HPDE6-E6E7 (cell line): ENCODE measurements around the gene ZBTB45.
"Not testable (repeated sequence)": the region's sequence is repeated elsewhere in the genome, so short reads cannot be mapped to it uniquely, and the experiment has no call there.

ENCODE experiments used
- DNase-seq: peaks from one replicate; pipeline ENCODE4 v3.0.0; 2011; ENCODE audit warnings: missing footprints; ENCODE audit errors: extremely low spot score

Gene ZBTB45

GRCh38 chr19:58474997-58475713, 44.5 kb downstream of the ZBTB45 start:
- DNase-seq: no peak

- DNase-seq: no peak
Measured at GRCh38 chr19:58474291-58474996, 45.2 kb downstream of the ZBTB45 start.

GRCh38 chr19:58473775-58474174, 45.8 kb downstream of the ZBTB45 start:
- DNase-seq: no peak

- no peak for DNase-seq
Measured at GRCh38 chr19:58471736-58472135, 47.9 kb downstream of the ZBTB45 start.

GRCh38 chr19:58470837-58471543, 48.6 kb downstream of the ZBTB45 start:
- not testable (repeated sequence) for DNase-seq

GRCh38 chr19:58469241-58470013, 50.2 kb downstream of the ZBTB45 start:
- DNase-seq: no peak

- DNase-seq: no peak
Measured at GRCh38 chr19:58468216-58468839, 51.3 kb downstream of the ZBTB45 start.

- DNase-seq: peak; percentile 95
Measured at GRCh38 chr19:58466760-58467589, 52.6 kb downstream of the ZBTB45 start, which contains the start of gene ZNF324. TSS of gene ZNF324 (plus strand) at chr19:58467080. CDS start at chr19:58469186, 2,106 bp downstream.

GRCh38 chr19:58466089-58466759, 53.4 kb downstream of the ZBTB45 start:
- no peak for DNase-seq
